GM10266 (cell line): ENCODE results near the gene CABP2.

Experiments
- DNase-seq: peaks from one replicate; pipeline ENCODE4 v3.0.0; 2012; ENCODE audit errors: extremely low spot score
- TF ChIP-seq, protein P1 (sequence below): IDR thresholded peaks from 2 replicates; pipeline ENCODE4 v1.5.1; 2012; ENCODE audit warnings: mild to moderate bottlenecking, low read depth; ENCODE audit not compliant: control insufficient read depth, insufficient read depth; ENCODE audit errors: missing control alignments

The CABP2 gene

DNA sequence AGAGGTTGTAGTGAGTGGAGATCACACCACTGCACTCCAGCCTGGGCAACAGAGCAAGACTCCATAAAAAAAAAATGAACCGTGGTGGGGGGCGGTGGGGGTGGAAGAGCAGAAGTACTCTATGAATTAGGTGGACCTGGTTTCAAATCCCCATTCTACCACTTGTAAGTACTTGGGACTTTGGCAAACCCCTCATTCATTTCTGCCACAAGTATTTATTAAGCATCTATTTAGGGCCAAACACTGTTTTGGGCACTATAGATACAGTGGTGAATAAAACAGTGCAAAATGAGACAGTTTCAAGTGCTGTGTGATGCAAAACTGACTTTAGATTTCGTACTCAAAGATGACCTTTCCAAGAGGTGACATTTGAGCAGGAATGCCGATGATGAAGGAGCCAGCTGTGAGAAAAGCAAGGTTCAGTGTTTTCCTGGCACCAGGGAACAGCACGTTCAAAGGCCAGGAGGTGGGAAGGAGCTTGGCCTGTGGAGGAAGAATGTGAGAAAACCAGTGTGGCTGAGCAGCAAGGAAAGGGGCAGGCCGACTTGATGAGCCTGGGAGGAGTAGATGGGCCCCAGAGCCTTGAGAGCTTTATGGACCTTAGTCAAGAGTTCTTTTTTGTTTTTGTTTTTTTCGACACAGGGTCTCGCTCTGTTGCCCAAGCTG is 52.8 kb downstream of the CABP2 start:
- DNase-seq, result no peak
- TF ChIP-seq, protein P1, sequence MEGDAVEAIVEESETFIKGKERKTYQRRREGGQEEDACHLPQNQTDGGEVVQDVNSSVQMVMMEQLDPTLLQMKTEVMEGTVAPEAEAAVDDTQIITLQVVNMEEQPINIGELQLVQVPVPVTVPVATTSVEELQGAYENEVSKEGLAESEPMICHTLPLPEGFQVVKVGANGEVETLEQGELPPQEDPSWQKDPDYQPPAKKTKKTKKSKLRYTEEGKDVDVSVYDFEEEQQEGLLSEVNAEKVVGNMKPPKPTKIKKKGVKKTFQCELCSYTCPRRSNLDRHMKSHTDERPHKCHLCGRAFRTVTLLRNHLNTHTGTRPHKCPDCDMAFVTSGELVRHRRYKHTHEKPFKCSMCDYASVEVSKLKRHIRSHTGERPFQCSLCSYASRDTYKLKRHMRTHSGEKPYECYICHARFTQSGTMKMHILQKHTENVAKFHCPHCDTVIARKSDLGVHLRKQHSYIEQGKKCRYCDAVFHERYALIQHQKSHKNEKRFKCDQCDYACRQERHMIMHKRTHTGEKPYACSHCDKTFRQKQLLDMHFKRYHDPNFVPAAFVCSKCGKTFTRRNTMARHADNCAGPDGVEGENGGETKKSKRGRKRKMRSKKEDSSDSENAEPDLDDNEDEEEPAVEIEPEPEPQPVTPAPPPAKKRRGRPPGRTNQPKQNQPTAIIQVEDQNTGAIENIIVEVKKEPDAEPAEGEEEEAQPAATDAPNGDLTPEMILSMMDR, result no peak

GRCh38 chr11:67469508-67469811 is 53.8 kb downstream of the CABP2 start:
- TF ChIP-seq, protein P1, result no peak

More at GRCh38 chr11:67469508-67469811, 53.8 kb downstream of the CABP2 start:
- DNase-seq, result no peak
